Gastrocnemius medialis (tissue), 4 donors: ENCODE measurements around the gene KHDRBS2. TPM values are rescaled to one million over a fixed set of nuclear protein-coding genes. Genes with fewer than 3 reads are reported as not detected.

Experiments used
- ATAC-seq, 2 donors: fragments of 150-250 bp; one replicate each; pipeline ENCODE4 v1.9.1; 2016
- DNase-seq, 2 donors: peaks; one replicate each; pipeline ENCODE4 v3.0.0-alpha.2; 2019
- H3K27ac ChIP-seq, 4 donors: fragments of 200-600 bp; sonication (generic); 1 replicate in 1 of 4; 2 replicates in 3 of 4; pipeline ENCODE4 v1.5.1; 2016 to 2018; ENCODE audit warnings: mild to moderate bottlenecking in 2 of 4, moderate library complexity in 1 of 4
- H3K27me3 ChIP-seq, 3 donors: fragments of 200-600 bp; sonication (generic) in 2 of 3; 1 replicate in 1 of 3; 2 replicates in 2 of 3; pipeline versions ENCODE4 v1.5.1 to v1.6.0; 2016 to 2019; ENCODE audit warnings: mild to moderate bottlenecking in 1 of 3, moderate library complexity in 1 of 3
- H3K36me3 ChIP-seq, 2 donors: fragments of 200-600 bp; sonication (generic) in 1 of 2; one replicate each; pipeline ENCODE4 v1.5.1; 2017 to 2018
- H3K4me1 ChIP-seq, 2 donors: fragments of 200-600 bp; sonication (generic) in 1 of 2; one replicate each; pipeline ENCODE4 v1.5.1; 2016 to 2017; ENCODE audit warnings: mild to moderate bottlenecking in 2 of 2
- H3K4me3 ChIP-seq, 4 donors: fragments of 200-600 bp; sonication (generic) in 3 of 4; 1 replicate in 1 of 4; 2 replicates in 3 of 4; pipeline ENCODE4 v1.5.1; 2016 to 2019; ENCODE audit warnings: mild to moderate bottlenecking in 2 of 4
- H3K9me3 ChIP-seq, 3 donors: fragments of 200-600 bp; sonication (generic) in 2 of 3; 1 replicate in 1 of 3; 2 replicates in 2 of 3; pipeline ENCODE4 v1.5.1; 2016 to 2019
- CTCF ChIP-seq, 5 experiments: fragments of 450-650 bp in 3 of 5; fragments of 200-600 bp in 2 of 5; sonication (generic) in 2 of 5; IDR thresholded peaks in 4 of 5; conservative IDR thresholded peaks in 1 of 5; 1 replicate in 4 of 5; 2 replicates in 1 of 5; pipeline ENCODE4 v1.5.1; 2016 to 2019; ENCODE audit warnings: antibody characterized with exemption in 5 of 5, mild to moderate bottlenecking in 3 of 5, moderate library complexity in 3 of 5
- POLR2A ChIP-seq, 2 donors: fragments of 450-650 bp; IDR thresholded peaks; one replicate each; pipeline ENCODE4 v1.6.1; 2017; ENCODE audit warnings: antibody characterized with exemption in 2 of 2, mild to moderate bottlenecking in 2 of 2, moderate library complexity in 2 of 2
- in situ Hi-C, 4 donors: fragments of 200-750 bp; cut with MboI; loops; one replicate each; pipeline versions ENCODE4 v1.15.0 to v1.8.0; 2017; ENCODE audit warnings: low sequenced_read_pairs in 4 of 4
- intact Hi-C: fragments of 100-400 bp; cut with DNase I; formaldehyde crosslinking; loops from one replicate; pipeline ENCODE4 v1.15.1; 2023; ENCODE audit warnings: low total_unique reads
- total RNA-seq, 4 donors: library from RNA; depleted of rRNA; stranded (reverse); fragments of >200 nt; gene quantifications; one replicate each; pipeline versions ENCODE4 v1.1.0 to v1.2.3, GENCODE V29; 2016

Gene KHDRBS2
- total RNA-seq, 4 donors from 2014 or later, result 0.44 TPM; not detected in 3

- Histone ChIP-seq H3K27ac (no peak overlapping the region), H3K36me3 (no peaks in the 10 kb centered on the region), H3K9me3 (no peaks in the 10 kb centered on the region), H3K4me3 (no peak overlapping the region), H3K4me1 (no peaks in the 10 kb centered on the region), H3K27me3 (no peaks in the 10 kb centered on the region)
- TF ChIP-seq POLR2A (IDR thresholded peaks at IDR 0.05) (no peak), CTCF (IDR thresholded peaks at IDR 0.05 in 4 of 5, conservative IDR thresholded peaks at IDR 0.05 in 1 of 5) (no peak)
- in situ Hi-C loops, result no loop called here
- intact Hi-C loops, result no loop called here
- ATAC-seq (no peak), DNase-seq (no peak)
Measured at GRCh38 chr6:61745994-61746393, 540.0 kb downstream of the KHDRBS2 start.

GRCh38 chr6:61711849-61712248 lies 574.2 kb downstream of the KHDRBS2 start:
- TF ChIP-seq POLR2A (IDR thresholded peaks at IDR 0.05), result no peak
- TF ChIP-seq CTCF (IDR thresholded peaks at IDR 0.05 in 4 of 5, conservative IDR thresholded peaks at IDR 0.05 in 1 of 5), result no peak
- Histone ChIP-seq H3K27me3 (no peaks in the 10 kb centered on the region), H3K9me3 (no peaks in the 10 kb centered on the region), H3K4me1 (no peaks in the 10 kb centered on the region), H3K4me3 (no peak overlapping the region), H3K27ac (no peak overlapping the region), H3K36me3 (no peaks in the 10 kb centered on the region)
- intact Hi-C loops (no loop called here), in situ Hi-C loops (no loop called here)
- DNase-seq (no peak), ATAC-seq (no peak)

GRCh38 chr6:61688165-61688564 lies 597.9 kb downstream of the KHDRBS2 start:
- in situ Hi-C loops (no loop called here), intact Hi-C loops (no loop called here)
- Histone ChIP-seq H3K9me3 (no peaks in the 10 kb centered on the region), H3K27ac (no peak overlapping the region), H3K27me3 (no peaks in the 10 kb centered on the region), H3K4me3 (no peak overlapping the region), H3K4me1 (no peaks in the 10 kb centered on the region), H3K36me3 (no peaks in the 10 kb centered on the region)
- ATAC-seq, result no peak
- DNase-seq, result no peak
- TF ChIP-seq CTCF (IDR thresholded peaks at IDR 0.05 in 4 of 5, conservative IDR thresholded peaks at IDR 0.05 in 1 of 5) (no peak), POLR2A (IDR thresholded peaks at IDR 0.05) (no peak)

GRCh38 chr6:61682562-61682961 lies 603.5 kb downstream of the KHDRBS2 start:
- H3K9me3 ChIP-seq, result no peaks in the 10 kb centered on the region
- ATAC-seq (no peak), DNase-seq (no peak)
- no peaks in the 10 kb centered on the region for H3K4me1 ChIP-seq
- no peaks in the 10 kb centered on the region for H3K36me3 ChIP-seq
- in situ Hi-C loops, result no loop called here
- H3K27me3 ChIP-seq, result no peaks in the 10 kb centered on the region
- TF ChIP-seq CTCF (IDR thresholded peaks at IDR 0.05 in 4 of 5, conservative IDR thresholded peaks at IDR 0.05 in 1 of 5), result no peak
- TF ChIP-seq POLR2A (IDR thresholded peaks at IDR 0.05), result no peak
- no peak overlapping the region for H3K4me3 ChIP-seq
- intact Hi-C loops, result no loop called here
- H3K27ac ChIP-seq, result no peak overlapping the region

- no peaks in the 10 kb centered on the region for H3K4me1 ChIP-seq
- no peak for DNase-seq
Measured at GRCh38 chr6:61679625-61680024, 606.4 kb downstream of the KHDRBS2 start.

More at GRCh38 chr6:61679625-61680024, 606.4 kb downstream of the KHDRBS2 start:
- no peak overlapping the region for H3K4me3 ChIP-seq
- no peak for TF ChIP-seq CTCF (IDR thresholded peaks at IDR 0.05 in 4 of 5, conservative IDR thresholded peaks at IDR 0.05 in 1 of 5)
- no peak for TF ChIP-seq POLR2A (IDR thresholded peaks at IDR 0.05)
- no peaks in the 10 kb centered on the region for H3K36me3 ChIP-seq
- no peaks in the 10 kb centered on the region for H3K27me3 ChIP-seq
- intact Hi-C loops (no loop called here), in situ Hi-C loops (no loop called here)
- H3K27ac ChIP-seq, result no peak overlapping the region
- H3K9me3 ChIP-seq, result no peaks in the 10 kb centered on the region
- no peak for ATAC-seq
